ENCODE data around the gene CYP4F12.

GRCh38 chr19:15639596-15639995 lies 33.3 kb upstream of the CYP4F12 start:
- TF ChIP-seq MAX (IDR thresholded peaks at IDR 0.05) (no peak), REST (IDR thresholded peaks at IDR 0.05) (no peak), FOXA1 (IDR thresholded peaks at IDR 0.05) (no peak), CTCF (IDR thresholded peaks at IDR 0.05; ENCODE audit: low read depth, low read length, missing input control) (no peak), SP1 (IDR thresholded peaks at IDR 0.05) (no peak), GABPA (IDR thresholded peaks at IDR 0.05 in 1 of 2, conservative IDR thresholded peaks at IDR 0.05 in 1 of 2) (no peak), ZBTB33 (IDR thresholded peaks at IDR 0.05) (no peak), JUND (IDR thresholded peaks at IDR 0.05) (no peak), ATF3 (IDR thresholded peaks at IDR 0.05) (no peak), TAF1 (conservative IDR thresholded peaks at IDR 0.05) (no peak), HNF4G (IDR thresholded peaks at IDR 0.05) (no peak), RAD21 (IDR thresholded peaks at IDR 0.05) (no peak)
